Measurements from ENCODE around the gene GALNT17.
"Not testable (repeated sequence)": the region's sequence is repeated elsewhere in the genome, so short reads cannot be mapped to it uniquely, and the experiment has no call there.

GALNT17 gene

DNA sequence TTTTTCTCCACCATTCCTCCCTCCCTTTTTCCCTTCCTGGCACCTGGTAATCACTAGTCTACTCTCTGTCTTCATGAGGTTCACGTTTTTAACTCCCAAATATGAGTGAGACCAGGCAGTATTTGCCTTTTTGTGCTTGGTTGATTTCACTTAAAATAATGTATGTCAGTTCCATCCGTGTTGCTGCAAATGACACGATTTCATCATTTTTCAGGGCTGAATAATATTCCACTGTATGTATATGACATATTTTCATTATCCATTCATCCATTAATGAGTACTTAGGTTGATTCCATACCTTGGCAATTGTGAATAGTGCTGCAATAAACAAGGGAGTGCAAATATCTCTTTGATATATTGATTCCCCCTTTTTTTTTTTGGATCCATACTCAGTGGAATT lies 25.8 kb downstream of the GALNT17 start:
- no peak for DNase-seq (ENCODE audit: low read depth in 1 of 2, low spot score in 1 of 2)

DNA sequence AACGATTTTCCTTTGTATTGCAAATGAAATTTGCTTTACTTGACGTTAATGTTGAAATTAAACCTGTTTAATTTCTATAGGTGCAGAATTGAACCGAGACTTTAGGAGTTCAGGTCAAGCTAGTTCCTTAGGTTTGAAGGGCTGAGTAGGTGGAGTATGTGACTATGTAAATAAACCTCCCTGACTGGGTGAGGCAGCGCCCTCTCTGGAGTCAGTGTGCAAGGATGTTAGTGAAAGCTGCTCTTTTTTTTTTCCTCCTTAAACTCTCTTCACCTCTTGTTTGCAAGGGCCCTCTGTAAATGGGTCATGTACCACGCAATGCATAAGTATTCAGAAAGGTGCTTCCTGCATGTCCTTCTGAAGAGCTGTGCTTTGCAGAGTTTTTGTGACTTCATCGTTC lies 33.8 kb downstream of the GALNT17 start:
- no peak for DNase-seq (ENCODE audit: low read depth in 1 of 2, low spot score in 1 of 2)

DNA sequence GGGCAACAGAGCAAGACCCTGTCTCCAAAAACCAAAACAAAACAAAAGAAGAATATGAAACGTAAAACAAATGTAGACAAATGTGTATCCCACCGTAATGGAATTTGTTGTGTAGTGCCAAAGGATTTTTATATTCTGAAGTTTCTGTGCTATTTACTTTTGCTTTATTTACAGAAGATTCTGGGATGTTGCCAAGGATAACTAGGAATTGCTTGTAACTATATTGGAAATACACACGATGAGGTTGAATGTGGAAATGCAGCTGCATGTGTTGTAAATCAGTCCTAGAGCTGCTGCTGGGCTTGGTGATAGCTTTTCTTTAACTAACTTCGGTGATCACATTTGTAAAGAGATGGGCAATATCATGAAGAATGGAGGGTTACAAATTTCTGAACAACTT lies 39.5 kb downstream of the GALNT17 start:
- no peak for DNase-seq (ENCODE audit: low read depth in 1 of 2, low spot score in 1 of 2)

DNA sequence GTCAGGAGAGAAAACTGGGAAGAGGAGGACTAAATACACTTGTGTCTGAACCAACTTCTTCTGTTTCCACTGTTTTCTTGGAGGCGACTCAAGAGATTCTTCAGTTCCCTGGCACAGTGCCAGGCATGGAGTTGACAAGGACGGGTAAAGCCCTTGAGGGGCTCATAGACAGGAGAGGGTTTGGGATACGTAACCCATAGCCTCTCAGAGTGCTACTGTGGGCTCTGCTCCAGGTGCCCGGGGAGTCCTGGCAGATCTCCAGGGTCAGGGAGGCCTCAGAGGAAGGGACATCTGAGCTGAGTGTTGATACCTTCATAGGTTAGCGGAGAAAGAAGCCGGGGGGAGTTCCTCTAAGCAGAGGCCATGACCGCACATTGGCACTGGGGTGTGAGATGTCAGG lies 42.0 kb downstream of the GALNT17 start:
- no peak for DNase-seq (ENCODE audit: low read depth in 1 of 2, low spot score in 1 of 2)

DNA sequence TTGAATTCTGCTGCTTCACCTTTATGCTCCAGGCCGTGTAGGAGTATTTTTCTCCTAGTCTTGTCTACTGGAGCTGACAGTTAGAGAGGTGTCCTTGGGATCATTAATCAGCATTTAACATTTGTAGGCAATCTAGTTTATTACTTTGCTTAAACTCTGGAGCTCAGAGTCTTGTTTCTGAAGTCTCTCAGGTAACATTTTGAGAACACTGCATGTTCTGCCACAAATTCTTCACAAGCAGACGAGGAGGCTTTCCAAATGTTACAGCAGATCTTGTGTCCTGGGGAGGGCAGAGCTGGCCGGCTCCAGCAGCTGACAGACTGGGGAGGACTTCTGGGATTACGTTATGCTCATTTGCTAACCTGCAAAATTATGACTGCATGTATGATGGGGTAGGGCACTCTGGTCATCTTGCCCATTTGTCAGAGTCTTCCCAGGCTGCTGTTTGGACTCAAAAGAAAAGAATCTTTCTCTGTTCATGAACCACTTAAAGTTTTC lies 50.5 kb downstream of the GALNT17 start:
- DNase-seq (ENCODE audit: low read depth in 1 of 2, low spot score in 1 of 2) = no peak

DNA sequence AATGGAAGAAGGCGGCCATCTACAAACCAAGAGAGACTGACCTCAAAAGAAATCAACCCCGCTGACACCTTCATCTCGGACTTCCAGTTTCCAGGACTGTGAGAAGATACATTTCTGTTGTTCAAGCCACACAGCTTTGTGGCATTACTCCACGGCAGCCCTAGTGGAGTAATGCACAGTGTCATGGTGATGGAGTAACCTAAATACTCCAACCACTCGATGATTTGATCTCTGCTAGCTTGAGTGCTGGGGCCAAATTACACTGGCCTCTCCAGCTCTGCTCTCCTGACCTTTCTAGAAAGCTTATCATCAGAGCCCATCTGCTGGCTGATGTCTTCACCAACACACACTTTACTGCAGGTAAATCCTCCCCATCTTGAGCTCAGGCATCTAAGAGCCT lies 52.2 kb downstream of the GALNT17 start:
- no peak for DNase-seq (ENCODE audit: low read depth in 1 of 2, low spot score in 1 of 2)

DNA sequence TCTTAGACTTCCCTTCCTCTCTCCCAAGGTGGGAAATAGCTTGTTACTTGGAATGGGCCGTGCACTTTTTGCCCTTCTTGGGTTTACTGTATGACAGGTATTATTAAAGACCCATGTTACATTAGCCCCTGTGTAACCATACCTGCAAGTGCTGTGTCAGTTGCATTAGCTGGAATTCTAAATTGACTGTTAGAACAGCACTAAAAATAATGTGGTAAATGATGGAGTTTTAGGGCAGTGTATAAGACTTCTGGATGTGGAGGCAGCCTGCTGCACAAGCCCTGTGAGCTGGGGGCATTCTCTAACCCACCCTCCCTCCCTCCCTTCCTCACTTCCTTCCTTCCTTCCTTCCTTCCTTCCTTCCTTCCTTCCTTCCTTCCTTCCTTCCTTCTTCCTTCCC lies 52.7 kb downstream of the GALNT17 start:
- DNase-seq (ENCODE audit: low read depth in 1 of 2, low spot score in 1 of 2) = no peak

DNA sequence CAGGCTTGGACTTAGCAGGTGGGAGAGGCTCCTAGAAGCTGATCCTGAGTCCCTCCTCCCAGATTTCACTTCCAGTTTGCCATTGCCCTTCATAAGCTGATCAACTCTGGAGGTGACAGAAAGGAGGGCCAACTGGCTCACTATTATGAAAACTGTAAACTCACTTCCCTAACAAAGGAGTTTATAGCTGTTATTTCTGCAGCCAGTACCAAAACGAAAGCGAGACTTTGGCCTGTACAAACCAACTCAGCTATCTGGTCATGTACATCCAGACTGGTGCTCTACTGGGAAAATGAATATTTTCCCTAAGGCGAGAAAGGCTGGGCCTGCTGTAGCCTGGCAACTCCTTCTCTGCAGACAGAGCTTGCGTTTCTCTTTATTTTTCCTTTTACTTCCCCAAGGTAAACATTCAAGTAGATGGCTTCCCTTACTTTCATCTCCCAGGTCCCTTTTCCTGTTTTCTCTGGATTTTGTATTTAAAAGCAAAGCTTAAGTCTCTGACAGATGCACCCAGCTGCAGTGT lies 54.7 kb downstream of the GALNT17 start:
- DNase-seq (ENCODE audit: low read depth in 1 of 2, low spot score in 1 of 2) = no peak

DNA sequence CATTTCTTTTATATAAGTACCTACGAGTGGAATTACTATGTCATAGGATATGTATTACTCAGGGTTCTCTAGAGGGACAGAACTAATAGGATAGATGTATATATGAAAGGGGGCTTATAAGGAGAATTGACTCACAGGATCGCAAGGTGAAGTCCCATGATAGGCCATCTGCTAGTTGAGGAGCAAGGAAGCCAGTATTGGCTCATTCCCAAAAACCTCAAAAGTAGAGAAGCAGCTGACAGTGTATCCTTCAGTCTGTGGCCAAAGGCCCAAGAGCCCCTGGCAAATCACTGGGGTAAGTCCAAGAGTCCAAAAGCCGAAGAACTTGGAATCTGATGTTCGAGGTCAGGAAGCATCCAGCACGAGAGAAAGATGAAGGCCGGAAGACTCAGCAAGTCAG lies 59.8 kb downstream of the GALNT17 start:
- DNase-seq (ENCODE audit: low read depth in 1 of 2, low spot score in 1 of 2) = no peak

DNA sequence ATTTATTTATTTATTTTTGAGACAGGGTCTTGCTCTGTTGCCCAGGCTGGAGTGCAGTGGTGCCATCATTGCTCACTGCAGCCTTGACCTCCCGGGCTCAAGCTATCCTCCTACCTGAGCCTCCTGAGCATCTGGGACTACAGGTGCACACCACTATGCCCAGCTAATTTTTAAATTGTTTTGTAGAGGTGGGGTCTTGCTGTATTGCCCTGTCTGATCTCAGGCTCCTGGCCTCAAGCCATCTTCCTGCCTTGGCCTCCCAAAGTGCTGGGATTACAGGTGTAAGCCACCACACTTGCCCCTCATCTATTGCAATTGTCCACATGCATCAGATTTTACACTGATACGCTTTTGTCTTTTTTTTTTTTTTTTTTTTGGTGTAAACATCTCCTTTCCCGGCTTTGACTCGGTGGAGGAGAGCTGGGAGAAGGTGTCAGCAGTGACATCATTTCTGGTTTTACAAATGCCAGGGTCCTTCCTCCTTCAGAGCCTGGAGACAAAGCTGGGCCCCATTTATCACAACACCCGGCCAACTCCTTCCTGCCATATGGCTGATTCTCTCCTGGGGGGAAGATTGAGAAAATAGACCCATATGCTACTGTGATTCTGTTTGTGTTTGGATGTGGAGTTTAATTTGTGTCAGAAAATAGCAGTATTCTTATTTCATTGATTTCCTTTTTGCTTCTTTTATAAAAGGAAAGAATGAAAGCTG lies 61.3 kb downstream of the GALNT17 start:
- DNase-seq (ENCODE audit: low read depth in 1 of 2, low spot score in 1 of 2) = no peak

DNA sequence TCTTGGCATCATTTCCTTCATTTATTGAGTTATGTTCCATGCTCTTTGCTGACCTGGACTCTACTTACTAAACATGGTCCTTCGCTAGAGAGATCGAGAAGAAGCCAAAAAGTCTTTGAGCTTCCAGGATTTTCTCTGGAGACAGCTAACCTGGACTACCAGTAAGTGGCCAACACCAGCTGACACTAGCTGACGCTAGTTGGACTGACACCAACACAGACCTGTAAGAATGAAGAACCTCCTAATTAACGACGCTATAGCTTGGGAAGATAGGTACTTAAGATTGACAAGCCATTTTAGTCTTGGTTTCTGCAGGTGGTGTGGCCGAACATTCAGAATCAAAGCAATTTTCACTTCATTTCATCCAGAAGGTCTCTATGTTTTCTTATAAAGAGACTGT lies 66.4 kb downstream of the GALNT17 start:
- no peak for DNase-seq (ENCODE audit: low read depth in 1 of 2, low spot score in 1 of 2)

DNA sequence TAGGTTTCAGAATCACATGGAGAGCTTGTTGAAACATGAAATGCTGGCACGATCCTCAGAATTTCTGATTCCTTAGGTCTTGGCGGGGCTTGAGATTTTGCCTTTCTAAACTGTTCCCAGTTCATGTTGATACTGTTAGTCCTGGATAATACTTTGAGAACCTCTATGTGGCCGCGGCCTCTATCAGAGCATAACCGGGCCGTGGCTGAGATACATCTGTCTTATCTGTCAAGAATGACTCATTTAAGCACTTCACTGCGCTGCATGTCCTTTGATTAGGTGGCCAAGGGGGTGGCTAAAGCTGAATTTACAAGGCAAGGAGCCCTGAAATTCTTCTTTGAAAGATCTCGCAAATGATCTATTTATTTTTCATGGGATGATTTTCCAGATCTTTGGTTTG lies 66.9 kb downstream of the GALNT17 start:
- DNase-seq (ENCODE audit: low read depth in 1 of 2, low spot score in 1 of 2) = no peak

DNA sequence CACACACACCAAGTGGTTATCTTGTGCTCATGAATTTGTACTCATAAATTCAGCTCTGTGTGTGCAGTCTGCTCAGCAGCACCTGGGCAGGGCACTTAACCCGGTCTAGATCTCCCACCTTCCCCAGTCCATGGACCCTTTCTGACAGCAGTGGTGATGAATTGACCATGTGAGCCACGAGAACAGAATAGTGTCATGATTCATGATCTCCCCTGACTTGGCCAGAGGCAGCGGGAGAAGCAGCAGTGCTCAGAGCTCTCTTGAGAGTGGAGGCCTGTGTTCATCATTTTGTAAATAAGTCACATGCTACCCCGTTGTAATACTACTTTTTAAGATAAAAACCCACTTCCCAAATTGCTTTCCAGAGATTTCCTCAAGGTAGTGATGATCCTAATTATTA lies 74.2 kb downstream of the GALNT17 start:
- no peak for DNase-seq (ENCODE audit: low read depth in 1 of 2, low spot score in 1 of 2)

DNA sequence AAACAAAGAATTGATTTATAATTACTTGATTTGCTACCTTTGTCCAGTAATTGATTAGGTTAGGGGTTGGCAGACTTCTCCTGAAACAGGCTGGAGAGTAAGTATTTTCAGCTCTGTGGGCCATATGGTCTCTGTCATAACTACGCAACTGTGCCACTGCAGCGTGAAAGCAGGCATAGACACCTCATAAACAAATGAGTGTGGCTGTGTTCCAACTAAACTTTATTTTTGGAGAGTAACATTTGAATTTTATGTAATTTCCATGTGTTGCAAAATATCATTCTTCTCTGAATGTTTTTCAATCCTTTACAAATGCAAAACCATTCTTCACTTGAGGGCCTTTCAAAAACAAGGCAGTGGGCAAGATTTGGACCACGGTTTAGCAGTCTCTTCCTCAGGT lies 76.9 kb downstream of the GALNT17 start:
- no peak for DNase-seq (ENCODE audit: low read depth in 1 of 2, low spot score in 1 of 2)

DNA sequence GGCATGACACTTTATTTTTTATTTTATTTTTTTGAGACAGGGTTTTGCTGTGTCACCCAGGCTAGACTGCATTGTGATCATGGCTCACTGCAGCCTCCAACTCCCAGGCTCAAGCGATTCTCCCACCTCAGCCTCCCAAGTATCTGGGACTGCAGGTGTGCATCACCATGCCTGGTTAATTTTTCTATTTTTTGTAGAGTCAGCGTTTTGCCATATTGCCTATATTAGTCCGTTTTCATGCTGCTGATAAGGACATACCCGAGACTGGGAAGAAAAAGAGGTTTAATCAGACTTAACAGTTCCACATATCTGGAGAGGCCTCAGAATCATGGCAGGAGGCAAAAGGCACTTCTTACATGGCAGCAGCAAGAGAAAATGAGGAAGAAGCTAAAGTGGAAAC lies 77.5 kb downstream of the GALNT17 start:
- not testable (repeated sequence) for DNase-seq (ENCODE audit: low read depth in 1 of 2, low spot score in 1 of 2)

DNA sequence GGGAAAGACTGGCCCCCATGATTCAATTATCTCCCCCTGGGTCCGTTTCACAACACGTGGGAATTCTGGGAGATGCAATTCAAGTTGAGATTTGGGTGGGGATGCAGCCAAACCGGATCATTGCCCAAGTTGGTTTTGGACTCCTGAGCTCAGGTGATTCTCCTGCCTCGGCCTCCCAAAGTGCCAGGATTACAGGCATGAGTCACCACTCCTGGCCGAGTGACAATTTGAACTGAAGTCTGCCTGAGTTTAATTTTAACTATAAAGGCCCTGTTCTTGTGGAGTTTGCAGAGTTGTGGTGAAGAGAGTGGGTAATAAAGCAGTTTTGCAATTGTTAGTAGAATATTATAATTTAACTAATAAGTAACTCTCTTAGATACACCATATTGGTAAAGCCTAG lies 78.3 kb downstream of the GALNT17 start:
- DNase-seq (ENCODE audit: low read depth in 1 of 2, low spot score in 1 of 2) = no peak

DNA sequence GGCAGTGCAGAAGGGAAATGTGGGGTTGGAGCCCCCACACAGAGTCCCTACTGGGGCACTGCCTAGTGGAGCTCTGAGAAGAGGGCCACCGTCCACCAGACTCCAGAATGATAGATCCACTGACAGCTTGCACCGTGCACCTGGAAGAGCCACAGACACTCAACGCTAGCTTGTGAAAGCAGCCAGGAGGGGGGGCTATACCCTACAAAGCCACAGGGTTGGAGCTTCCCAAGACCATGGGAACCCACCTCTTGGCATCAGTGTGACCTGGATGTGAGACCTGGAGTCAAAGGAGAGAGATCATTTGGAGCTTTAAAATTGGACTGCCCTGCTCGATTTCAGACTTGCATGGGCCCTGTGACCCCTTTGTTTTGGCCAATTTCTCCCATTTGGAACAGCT lies 80.5 kb downstream of the GALNT17 start:
- DNase-seq (ENCODE audit: low read depth in 1 of 2, low spot score in 1 of 2) = not testable (repeated sequence)

DNA sequence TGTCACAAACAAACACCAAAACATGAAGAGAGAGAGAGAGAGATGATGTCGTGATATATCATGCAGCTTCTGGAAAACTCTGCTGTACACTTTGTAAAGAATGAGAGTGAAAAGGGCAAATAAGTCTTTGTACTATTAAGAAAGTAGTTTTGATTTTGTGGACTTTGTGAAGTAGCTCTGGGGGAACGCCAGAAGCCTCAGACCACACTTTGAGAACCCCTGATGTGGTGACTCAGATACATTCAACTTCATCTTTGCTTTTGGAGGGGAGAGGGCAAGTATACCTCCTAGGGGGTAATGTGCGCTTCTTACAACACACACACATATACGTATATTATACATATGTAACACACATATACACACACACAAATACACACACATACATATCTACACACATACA lies 84.3 kb downstream of the GALNT17 start:
- DNase-seq (ENCODE audit: low read depth in 1 of 2, low spot score in 1 of 2) = no peak

DNA sequence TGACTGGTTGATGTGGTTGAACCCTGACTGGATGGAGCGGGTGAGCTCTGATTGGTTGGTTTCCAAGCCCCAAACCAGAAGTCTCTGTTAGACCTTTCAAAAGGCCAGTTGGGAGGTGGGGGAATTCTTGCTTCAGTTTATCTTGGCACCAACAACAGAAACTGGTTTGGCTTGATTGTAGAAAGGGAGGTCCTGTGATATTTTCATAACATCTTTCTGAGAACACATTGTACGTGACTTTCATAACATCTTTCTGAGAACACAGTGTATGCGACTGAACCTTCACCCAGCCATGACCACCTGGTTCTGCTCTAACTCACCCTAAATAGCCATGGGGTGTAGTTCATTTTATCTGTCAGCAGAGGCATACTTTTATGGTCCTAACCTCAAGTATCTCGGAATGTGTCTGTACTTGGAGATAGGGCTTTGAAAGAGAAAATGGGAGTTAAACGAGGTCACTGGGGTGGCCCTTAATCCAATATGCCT lies 88.3 kb downstream of the GALNT17 start:
- DNase-seq (ENCODE audit: low read depth in 1 of 2, low spot score in 1 of 2) = no peak

DNA sequence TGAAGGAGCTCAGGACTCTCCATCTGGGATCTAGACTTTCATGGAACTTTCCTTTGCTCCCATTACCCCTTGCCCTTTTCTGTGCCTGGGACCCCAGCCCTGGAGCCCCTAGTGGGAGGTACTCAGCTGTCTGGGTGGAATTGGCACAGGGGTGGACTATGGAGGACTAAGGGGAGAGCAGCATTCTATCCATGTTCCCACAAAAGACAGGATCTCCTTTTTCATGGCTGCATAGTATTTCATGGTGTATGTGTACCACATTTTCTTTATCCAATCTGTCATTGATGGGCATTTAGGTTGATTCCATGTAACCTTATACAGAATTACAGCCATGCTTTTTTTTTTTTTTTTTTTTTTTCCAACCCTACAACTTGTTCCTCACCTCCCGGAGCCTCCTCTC lies 89.1 kb downstream of the GALNT17 start:
- DNase-seq (ENCODE audit: low read depth in 1 of 2, low spot score in 1 of 2) = no peak

DNA sequence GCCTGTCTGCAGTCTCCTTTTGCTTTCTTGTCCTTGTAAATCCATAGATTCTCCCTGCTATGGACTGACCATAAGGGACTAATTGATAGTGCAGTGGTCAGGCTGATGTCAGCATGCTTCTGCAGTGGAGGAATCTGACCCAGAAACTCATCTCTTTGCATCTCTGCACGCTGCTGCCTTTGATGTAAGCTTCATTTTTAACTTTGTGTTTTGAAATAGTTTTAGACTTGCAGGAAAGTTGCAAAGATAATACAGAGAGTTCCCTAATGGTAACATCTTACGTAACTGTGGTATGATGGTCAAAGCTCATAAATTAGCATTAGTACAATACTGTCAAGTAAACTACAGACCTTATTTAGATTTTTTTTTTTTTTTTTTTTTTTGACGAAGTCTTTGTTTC lies 89.6 kb downstream of the GALNT17 start:
- DNase-seq (ENCODE audit: low read depth in 1 of 2, low spot score in 1 of 2) = no peak

DNA sequence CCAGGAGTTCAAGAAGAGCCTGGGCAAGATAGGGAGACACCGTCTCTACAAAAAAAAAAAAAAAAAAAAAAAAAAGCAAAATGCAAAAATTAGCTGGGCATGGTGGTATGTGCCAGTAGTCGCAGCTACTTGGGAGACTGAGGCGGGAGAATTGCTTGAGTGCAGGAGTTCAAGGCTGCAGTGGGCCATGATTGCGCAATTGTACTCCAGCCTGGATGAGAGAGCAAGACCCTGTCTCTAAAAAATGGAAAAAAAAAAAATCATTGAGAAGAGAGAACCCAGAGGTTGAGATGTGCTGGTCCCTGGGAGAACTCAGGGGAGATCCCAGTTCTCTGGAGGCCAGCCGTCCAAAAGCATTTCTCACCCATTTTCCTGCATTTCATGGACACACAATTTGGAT lies 95.2 kb downstream of the GALNT17 start:
- DNase-seq (ENCODE audit: low read depth in 1 of 2, low spot score in 1 of 2) = no peak

DNA sequence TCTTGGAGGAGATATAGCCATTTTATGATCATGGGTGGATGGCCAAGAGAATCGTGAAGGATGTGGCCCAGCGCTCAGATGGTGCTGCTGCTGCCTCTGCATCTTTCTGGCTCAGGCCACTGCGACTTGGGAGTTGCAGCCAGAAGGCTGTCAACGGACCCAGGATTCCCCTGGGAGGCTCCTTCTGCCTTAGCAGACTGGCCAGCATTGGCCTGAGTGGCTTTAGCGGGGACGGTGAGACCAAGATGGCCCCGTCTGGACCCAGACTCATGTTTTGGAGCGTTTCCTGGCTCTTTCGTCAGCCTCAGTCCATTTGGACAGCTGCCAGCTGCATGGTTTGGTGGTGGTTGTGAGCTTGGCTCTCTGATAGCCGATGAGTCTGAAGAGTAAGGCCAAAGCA lies 97.2 kb downstream of the GALNT17 start:
- no peak for DNase-seq (ENCODE audit: low read depth in 1 of 2, low spot score in 1 of 2)
